ENCODE measurements around the gene CACNB1. TPM values are rescaled to one million over a fixed set of nuclear protein-coding genes. Genes with fewer than 3 reads are reported as not detected.

CACNB1 gene
- total and polyA plus RNA-seq, 10 of the 15 experiments (the other 5 are each of a cell fraction or from before 2014, with no cell fraction given) = 0.06 to 15.6 (median 6.3) TPM

- TF ChIP-seq RELB (IDR thresholded peaks at IDR 0.05; ENCODE audit: low read depth) (peak; percentile 81), TCF3 (IDR thresholded peaks at IDR 0.05; ENCODE audit: borderline replicate concordance, insufficient read depth, low read depth, low read length) (peak; percentile 3; the same call in 1 of the 2 replicates), IRF4 (IDR thresholded peaks at IDR 0.05; ENCODE audit: low read depth, low read length) (no peak), KLF5 (IDR thresholded peaks at IDR 0.05; ENCODE audit: partially characterized antibody) (peak; percentile 99), RB1 (IDR thresholded peaks at IDR 0.05; ENCODE audit: borderline replicate concordance) (0 out of 2 replicates have a peak, but pooled peaks have one; percentile 37), ATF2 (IDR thresholded peaks at IDR 0.05; ENCODE audit: low read length) (no peak), RCOR1 (conservative IDR thresholded peaks at IDR 0.05; ENCODE audit: low read depth, low read length) (no peak), ATF7 (IDR thresholded peaks at IDR 0.05; ENCODE audit: low read depth) (peak; percentile 100), FOXM1 (IDR thresholded peaks at IDR 0.05; ENCODE audit: low read depth, low read length) (peak; percentile 59), MTA3 (IDR thresholded peaks at IDR 0.05; ENCODE audit: borderline replicate concordance, low read length) (0 out of 2 replicates have a peak, but pooled peaks have one; percentile 51), ZNF384 (IDR thresholded peaks at IDR 0.05; ENCODE audit: borderline replicate concordance, low read depth, low read length) (no peak), POLR2AphosphoS5 (IDR thresholded peaks at IDR 0.05; ENCODE audit: low read length) (peak; percentile 99), RAD51 (IDR thresholded peaks at IDR 0.05) (peak; percentile 8; the same call in 1 of the 2 replicates), SMAD5 (IDR thresholded peaks at IDR 0.05; ENCODE audit: low read depth) (peak; percentile 97), IRF3 (IDR thresholded peaks at IDR 0.05) (peak; percentile 33; the same call in 1 of the 2 replicates), PBX3 (IDR thresholded peaks at IDR 0.05; ENCODE audit: insufficient replicate concordance, low read depth, low read length) (peak; percentile 50), CHD1 (IDR thresholded peaks at IDR 0.05; ENCODE audit: low read depth, low read length) (peak; percentile 99), MYB (IDR thresholded peaks at IDR 0.05; ENCODE audit: borderline replicate concordance, low read depth, low read length) (no peak), STAT3 (IDR thresholded peaks at IDR 0.05; ENCODE audit: low read depth, low read length) (no peak), E4F1 (IDR thresholded peaks at IDR 0.05; ENCODE audit: borderline replicate concordance, partially characterized antibody) (peak; percentile 5), MXI1 (IDR thresholded peaks at IDR 0.05; ENCODE audit: low read depth, low read length) (peak; percentile 92), HDAC2 (IDR thresholded peaks at IDR 0.05) (no peak), ZNF207 (IDR thresholded peaks at IDR 0.05; ENCODE audit: borderline replicate concordance) (peak; percentile 87)
Observed at GRCh38 chr17:39200070-39200879, 2.8 kb upstream of the CACNB1 start, which contains the start of gene RPL19 (continued).
